OCI-LY1 (cell line): Measurements from ENCODE around the gene TBXAS1.

Experiments
- H2AFZ ChIP-seq: fragments of 200-600 bp; sonication (generic), shearing (Covaris generic); 2 replicates; pipeline ENCODE4 v1.6.0; 2014; ENCODE audit warnings: antibody characterized with exemption, mild to moderate bottlenecking, low read length
- H3F3A ChIP-seq: fragments of 200-600 bp; sonication (generic), shearing (Covaris generic); 2 replicates; pipeline ENCODE4 v1.6.0; 2014; ENCODE audit warnings: mild to moderate bottlenecking, antibody characterized with exemption, low read length, moderate library complexity; ENCODE audit not compliant: insufficient read depth
- H3K27ac ChIP-seq: fragments of 200-600 bp; sonication (generic); 2 replicates; pipeline ENCODE4 v1.5.1; 2014; ENCODE audit warnings: low read length, mixed run types, mild to moderate bottlenecking, low read depth; ENCODE audit not compliant: poor library complexity, severe bottlenecking
- H3K27me3 ChIP-seq: fragments of 200-600 bp; sonication (generic); 2 replicates; pipeline ENCODE4 v1.6.0; 2014; ENCODE audit warnings: antibody characterized with exemption, mild to moderate bottlenecking, low read length, moderate library complexity; ENCODE audit not compliant: insufficient read depth
- H3K36me3 ChIP-seq: fragments of 200-600 bp; sonication (generic); 2 replicates; pipeline ENCODE4 v1.6.1; 2014; ENCODE audit warnings: mild to moderate bottlenecking, antibody characterized with exemption, low read length, moderate library complexity, mixed read lengths; ENCODE audit not compliant: insufficient read depth
- H3K4me1 ChIP-seq: fragments of 200-600 bp; sonication (generic); 2 replicates; pipeline ENCODE4 v1.5.1; 2014; ENCODE audit warnings: mild to moderate bottlenecking, low read length, moderate library complexity; ENCODE audit not compliant: insufficient read depth, severe bottlenecking
- H3K4me2 ChIP-seq: fragments of 200-600 bp; sonication (generic), shearing (Covaris generic); 2 replicates; pipeline ENCODE4 v1.6.1; 2014; ENCODE audit warnings: low read length
- H3K4me3 ChIP-seq: fragments of 200-600 bp; sonication (generic); 2 replicates; pipeline ENCODE4 v1.5.1; 2014; ENCODE audit warnings: low read length, low read depth, mild to moderate bottlenecking, mixed read lengths; ENCODE audit not compliant: poor library complexity, severe bottlenecking
- H3K79me2 ChIP-seq: fragments of 200-600 bp; shearing (Covaris generic); 2 replicates; pipeline ENCODE4 v1.6.1; 2016; ENCODE audit warnings: mixed run types, low read length, mixed read lengths; ENCODE audit not compliant: insufficient read depth
- H3K9ac ChIP-seq: fragments of 200-600 bp; sonication (generic), shearing (Covaris generic); 2 replicates; pipeline ENCODE4 v1.6.1; 2014; ENCODE audit warnings: mild to moderate bottlenecking, low read length, mixed read lengths
- H3K9me2 ChIP-seq: fragments of 200-600 bp; sonication (generic), shearing (Covaris generic); 2 replicates; pipeline ENCODE4 v1.6.1; 2014; ENCODE audit warnings: low read depth, mild to moderate bottlenecking, low read length, mixed read lengths
- H3K9me3 ChIP-seq: fragments of 200-600 bp; shearing (Covaris generic); 2 replicates; pipeline ENCODE4 v1.6.1; 2014; ENCODE audit warnings: low read length, mixed read lengths
- H4K20me1 ChIP-seq: fragments of 200-600 bp; sonication (generic), shearing (Covaris generic); 2 replicates; pipeline ENCODE4 v1.6.0; 2016; ENCODE audit warnings: mild to moderate bottlenecking, low read length; ENCODE audit not compliant: insufficient read depth
- EZH2 ChIP-seq: fragments of 200-600 bp; sonication (generic), shearing (Covaris generic); IDR thresholded peaks from 2 replicates; pipeline ENCODE4 v1.8.0; 2017; ENCODE audit warnings: borderline replicate concordance, mixed run types, mild to moderate bottlenecking, antibody characterized with exemption, low read length, moderate library complexity, mixed read lengths
- TF ChIP-seq, protein P1 (sequence below): fragments of 200-600 bp; sonication (generic), shearing (Covaris generic); IDR thresholded peaks from 2 replicates; pipeline ENCODE4 v1.5.1; 2017; ENCODE audit warnings: mild to moderate bottlenecking, antibody characterized with exemption, low read length, moderate library complexity, mixed read lengths

Gene TBXAS1

GRCh38 chr7:139909379-139910050 is 80.5 kb downstream of the TBXAS1 start:
- no peaks in the 10 kb centered on the region for H3F3A ChIP-seq
- no peaks in the 10 kb centered on the region for H3K9me2 ChIP-seq
- no peak overlapping the region for H3K4me3 ChIP-seq
- H2AFZ ChIP-seq: no peak overlapping the region
- no peaks in the 10 kb centered on the region for H3K36me3 ChIP-seq
- no peaks in the 10 kb centered on the region for H3K4me1 ChIP-seq
- H3K4me2 ChIP-seq: no peak overlapping the region
- no peaks in the 10 kb centered on the region for H3K27me3 ChIP-seq
- H4K20me1 ChIP-seq: no peaks in the 10 kb centered on the region
- no peak for TF ChIP-seq EZH2
- TF ChIP-seq, protein P1, sequence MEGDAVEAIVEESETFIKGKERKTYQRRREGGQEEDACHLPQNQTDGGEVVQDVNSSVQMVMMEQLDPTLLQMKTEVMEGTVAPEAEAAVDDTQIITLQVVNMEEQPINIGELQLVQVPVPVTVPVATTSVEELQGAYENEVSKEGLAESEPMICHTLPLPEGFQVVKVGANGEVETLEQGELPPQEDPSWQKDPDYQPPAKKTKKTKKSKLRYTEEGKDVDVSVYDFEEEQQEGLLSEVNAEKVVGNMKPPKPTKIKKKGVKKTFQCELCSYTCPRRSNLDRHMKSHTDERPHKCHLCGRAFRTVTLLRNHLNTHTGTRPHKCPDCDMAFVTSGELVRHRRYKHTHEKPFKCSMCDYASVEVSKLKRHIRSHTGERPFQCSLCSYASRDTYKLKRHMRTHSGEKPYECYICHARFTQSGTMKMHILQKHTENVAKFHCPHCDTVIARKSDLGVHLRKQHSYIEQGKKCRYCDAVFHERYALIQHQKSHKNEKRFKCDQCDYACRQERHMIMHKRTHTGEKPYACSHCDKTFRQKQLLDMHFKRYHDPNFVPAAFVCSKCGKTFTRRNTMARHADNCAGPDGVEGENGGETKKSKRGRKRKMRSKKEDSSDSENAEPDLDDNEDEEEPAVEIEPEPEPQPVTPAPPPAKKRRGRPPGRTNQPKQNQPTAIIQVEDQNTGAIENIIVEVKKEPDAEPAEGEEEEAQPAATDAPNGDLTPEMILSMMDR: no peak
- H3K79me2 ChIP-seq: no peaks in the 10 kb centered on the region
- H3K9me3 ChIP-seq: peaks cover 4% of the 10 kb centered on the region; the same call in 1 of the 2 replicates
- H3K27ac ChIP-seq: no peak overlapping the region
- H3K9ac ChIP-seq: no peak overlapping the region

DNA sequence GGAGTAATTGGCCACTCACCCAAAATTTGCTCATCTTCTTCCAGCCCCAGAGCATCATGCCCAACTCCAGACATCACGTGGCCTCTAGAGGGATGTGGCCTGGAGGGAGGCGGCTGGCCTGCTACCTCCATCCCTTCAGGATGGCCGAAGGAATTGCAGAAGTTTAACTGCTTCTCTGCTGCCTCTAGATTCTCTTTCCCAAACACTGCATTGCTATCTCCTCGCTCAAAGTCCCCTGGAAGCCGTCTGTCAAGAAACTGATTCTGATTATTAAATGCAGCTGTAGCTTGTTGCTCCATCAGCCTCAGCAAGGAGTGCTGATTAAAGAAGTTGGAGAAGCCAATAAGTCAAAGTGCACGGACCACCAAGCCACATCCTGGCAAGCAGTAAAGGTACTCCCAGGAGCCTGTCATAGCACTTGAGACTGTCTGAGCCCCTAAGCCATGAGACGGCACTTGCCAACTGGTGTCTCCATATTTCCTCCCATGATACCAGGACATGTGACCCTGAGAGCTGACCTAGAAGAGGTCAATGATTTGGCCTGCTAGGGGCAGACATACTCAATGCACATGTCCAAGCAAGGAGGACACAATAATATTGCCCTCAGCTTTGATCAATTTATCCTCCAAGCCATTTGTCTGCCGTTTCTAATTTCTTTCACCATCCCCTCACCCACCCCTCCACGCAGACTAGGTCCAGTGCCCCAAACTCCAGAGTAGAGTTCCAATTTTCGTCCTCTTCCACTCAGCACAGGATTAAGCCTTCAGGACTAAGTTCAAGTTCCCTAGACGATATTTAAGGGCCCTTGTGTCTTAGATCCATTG is 84.2 kb downstream of the TBXAS1 start:
- Histone ChIP-seq H3F3A (no peaks in the 10 kb centered on the region), H3K9me3 (no peaks in the 10 kb centered on the region), H3K4me2 (no peak overlapping the region), H3K27me3 (no peaks in the 10 kb centered on the region), H3K4me3 (no peak overlapping the region), H2AFZ (no peak overlapping the region), H3K4me1 (peaks cover 18% of the 10 kb centered on the region), H3K9ac (no peak overlapping the region), H3K9me2 (no peaks in the 10 kb centered on the region), H4K20me1 (no peaks in the 10 kb centered on the region), H3K27ac (no peak overlapping the region), H3K36me3 (no peaks in the 10 kb centered on the region), H3K79me2 (no peaks in the 10 kb centered on the region)
- TF ChIP-seq, protein P1: no peak
- TF ChIP-seq EZH2: no peak

- Histone ChIP-seq H3F3A (no peaks in the 10 kb centered on the region), H3K9ac (no peak overlapping the region), H3K36me3 (no peaks in the 10 kb centered on the region), H2AFZ (no peak overlapping the region), H4K20me1 (no peaks in the 10 kb centered on the region), H3K79me2 (no peaks in the 10 kb centered on the region), H3K9me2 (no peaks in the 10 kb centered on the region), H3K4me3 (no peak overlapping the region), H3K27me3 (no peaks in the 10 kb centered on the region), H3K4me1 (peaks cover 18% of the 10 kb centered on the region), H3K4me2 (no peak overlapping the region), H3K27ac (no peak overlapping the region), H3K9me3 (no peaks in the 10 kb centered on the region)
- no peak for TF ChIP-seq EZH2
- TF ChIP-seq, protein P1: no peak
Measured at GRCh38 chr7:139913845-139914135, 84.7 kb downstream of the TBXAS1 start.
